Esophagus muscularis mucosa (tissue), 4 donors: ENCODE measurements around the gene SLC30A1. TPM values are rescaled to one million over a fixed set of nuclear protein-coding genes. Genes with fewer than 3 reads are reported as not detected.

Experiments used
- DNase-seq: peaks from one replicate; pipeline ENCODE4 v3.0.0-alpha.2; 2017; ENCODE audit errors: extremely low spot score
- H3K27ac ChIP-seq, 4 donors: fragments of 200-600 bp; sonication (generic); replicated peaks in 1 of 4; 1 replicate in 3 of 4; 2 replicates in 1 of 4; pipeline ENCODE4 v1.5.1; 2016 to 2019; ENCODE audit warnings: mild to moderate bottlenecking in 1 of 4
- H3K27me3 ChIP-seq, 4 donors: fragments of 200-600 bp; sonication (generic); one replicate each; pipeline versions ENCODE4 v1.5.1 to v1.6.0; 2016 to 2019
- H3K36me3 ChIP-seq, 4 donors: fragments of 200-600 bp; sonication (generic); one replicate each; pipeline ENCODE4 v1.5.1; 2016 to 2019
- H3K4me1 ChIP-seq, 4 donors: fragments of 200-600 bp; sonication (generic); one replicate each; pipeline ENCODE4 v1.5.1; 2016 to 2019
- H3K4me3 ChIP-seq, 4 donors: fragments of 200-600 bp; sonication (generic); 1 replicate in 2 of 4; 2 replicates in 2 of 4; pipeline ENCODE4 v1.5.1; 2016 to 2019; ENCODE audit warnings: mild to moderate bottlenecking in 4 of 4, moderate library complexity in 1 of 4
- H3K9me3 ChIP-seq, 4 donors: fragments of 200-600 bp; sonication (generic); 1 replicate in 3 of 4; 2 replicates in 1 of 4; pipeline ENCODE4 v1.5.1; 2016 to 2019
- CTCF ChIP-seq, 3 experiments: fragments of 200-600 bp in 2 of 3; fragments of 450-650 bp in 1 of 3; sonication (generic) in 2 of 3; IDR thresholded peaks; one replicate each; pipeline ENCODE4 v1.5.1; 2017 to 2019; ENCODE audit warnings: antibody characterized with exemption in 3 of 3, mild to moderate bottlenecking in 2 of 3, moderate library complexity in 1 of 3
- EP300 ChIP-seq: sonication (generic); formaldehyde crosslinking; IDR thresholded peaks from one replicate; pipeline ENCODE4 v1.6.1; 2017; ENCODE audit warnings: antibody characterized with exemption
- POLR2A ChIP-seq: fragments of 450-650 bp; IDR thresholded peaks from one replicate; pipeline ENCODE4 v1.6.1; 2017; ENCODE audit warnings: antibody characterized with exemption, moderate library complexity, mild to moderate bottlenecking, low read depth
- POLR2AphosphoS5 ChIP-seq, 2 donors: sonication (generic); formaldehyde crosslinking; IDR thresholded peaks; one replicate each; pipeline ENCODE4 v1.6.1; 2017; ENCODE audit warnings: antibody characterized with exemption in 2 of 2
- WGBS: methylation state at CpG from one replicate; pipeline ENCODE4 v1.1.5; 2018; 5-methylcytosine and 5-hydroxymethylcytosine counted together
- intact Hi-C: fragments of 100-400 bp; cut with DNase I; formaldehyde crosslinking; loops from one replicate; pipeline ENCODE4 v1.15.1; 2023
- total RNA-seq, 4 donors: library from RNA; depleted of rRNA; stranded (reverse); fragments of >200 nt; gene quantifications; one replicate each; pipeline versions ENCODE4 v1.1.0 to v1.2.1, GENCODE V29; 2016

SLC30A1 gene
- total RNA-seq, 4 donors from 2014 or later = 7.5 to 10.6 (median 10.2) TPM

DNA sequence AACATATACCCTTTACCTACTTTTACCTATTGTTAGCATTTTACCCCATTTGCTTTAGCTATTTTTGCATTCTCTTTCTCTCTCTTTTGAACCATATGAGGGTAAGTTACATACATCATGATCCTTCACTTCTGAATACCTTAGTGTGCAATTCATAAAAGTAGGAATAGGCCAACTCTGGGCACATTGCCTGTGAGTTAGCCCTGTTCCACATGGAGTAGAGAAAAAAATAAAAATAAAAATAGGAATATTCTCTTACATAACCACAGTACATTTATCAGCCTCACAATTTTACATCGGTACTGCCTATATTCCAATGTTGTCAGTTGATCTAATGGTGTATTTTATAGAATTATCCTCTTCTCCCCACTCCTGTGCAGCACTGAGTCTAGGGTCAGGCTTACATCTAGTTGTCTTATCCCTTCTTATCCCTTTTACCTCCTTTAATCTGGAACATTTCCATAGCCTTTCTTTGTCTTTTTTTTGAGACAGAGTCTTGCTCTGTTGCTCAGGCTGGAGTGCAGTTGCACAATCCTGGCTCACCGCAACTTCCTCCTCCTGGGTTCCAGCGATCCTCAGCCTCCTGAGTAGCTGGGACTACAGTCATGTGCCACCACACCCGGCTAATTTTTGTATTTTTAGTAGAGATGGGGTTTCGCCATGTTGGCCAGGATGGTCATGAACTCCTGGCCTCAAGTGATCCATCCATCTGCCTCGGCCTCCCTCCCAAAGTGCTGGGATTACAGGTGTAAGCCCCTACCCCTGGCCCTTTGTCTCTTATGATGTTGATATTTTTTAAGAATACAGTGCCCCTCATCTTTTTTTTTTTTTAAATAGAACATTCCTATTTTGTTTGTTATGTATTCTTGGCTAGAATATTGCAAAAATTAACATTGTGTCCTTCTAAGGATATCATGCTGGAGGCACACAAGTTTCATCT is 11.1 kb upstream of the SLC30A1 start:
- Histone ChIP-seq H3K4me1 (peaks cover 0 to 13% (median 4%) of the 10 kb centered on the region in 4 donors), H3K36me3 (no peaks in the 10 kb centered on the region), H3K9me3 (no peaks in the 10 kb centered on the region), H3K27ac (peak overlapping the region in 3 of 4 donors; percentile 8 to 22 (median 11)), H3K4me3 (no peak overlapping the region), H3K27me3 (no peaks in the 10 kb centered on the region)
- intact Hi-C loops = no loop called here
- peak; percentile 93 for DNase-seq
- TF ChIP-seq POLR2A (no peak), POLR2AphosphoS5 (IDR thresholded peaks at IDR 0.05) (peak; percentile 21 to 30)
- 75% methylated on average over 6 of the region's 6 CpGs for WGBS

DNA sequence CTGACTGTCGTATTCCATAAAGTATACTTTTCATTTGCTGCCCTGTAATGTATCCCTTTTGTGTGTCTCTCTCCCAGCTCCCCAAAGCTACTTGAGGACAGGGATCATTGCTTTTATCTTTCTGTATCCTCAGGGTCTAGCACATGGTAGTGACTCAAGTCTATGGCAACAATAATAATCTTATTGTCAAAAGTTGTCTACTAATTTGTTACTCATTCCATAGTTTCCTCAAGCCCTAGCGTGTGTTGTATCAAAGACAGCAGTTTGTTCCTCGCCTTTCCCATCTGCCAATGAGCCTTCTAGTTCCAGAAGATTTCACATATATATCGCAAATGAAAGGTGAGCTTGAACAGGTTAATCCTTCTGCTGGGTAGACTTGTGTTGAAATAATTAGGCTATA is 9.8 kb upstream of the SLC30A1 start:
- DNase-seq = no peak
- no peaks in the 10 kb centered on the region for H3K36me3 ChIP-seq
- no peak overlapping the region for H3K27ac ChIP-seq
- intact Hi-C loops = no loop called here
- no peaks in the 10 kb centered on the region for H3K27me3 ChIP-seq
- 98% methylated on average over 4 of the region's 4 CpGs for WGBS
- H3K9me3 ChIP-seq = no peaks in the 10 kb centered on the region
- TF ChIP-seq POLR2AphosphoS5 (IDR thresholded peaks at IDR 0.05) (no peak), EP300 (no peak), CTCF (IDR thresholded peaks at IDR 0.05) (no peak), POLR2A (no peak)
- H3K4me3 ChIP-seq = no peak overlapping the region
- peaks cover 0 to 13% (median 4%) of the 10 kb centered on the region in 4 donors for H3K4me1 ChIP-seq

- intact Hi-C loops = no loop called here
- TF ChIP-seq POLR2AphosphoS5 (IDR thresholded peaks at IDR 0.05) (no peak), EP300 (no peak), CTCF (IDR thresholded peaks at IDR 0.05) (no peak), POLR2A (no peak)
- Histone ChIP-seq H3K9me3 (no peaks in the 10 kb centered on the region), H3K4me1 (peaks cover 0 to 20% (median 8%) of the 10 kb centered on the region in 4 donors), H3K36me3 (no peaks in the 10 kb centered on the region), H3K27ac (no peak overlapping the region), H3K4me3 (no peak overlapping the region), H3K27me3 (no peaks in the 10 kb centered on the region)
- WGBS = 91% methylated on average over 2 of the region's 2 CpGs
- no peak for DNase-seq
These were observed 8.2 kb upstream of the SLC30A1 start for GRCh38 chr1:211587123-211587522.

- Histone ChIP-seq H3K4me3 (no peak overlapping the region), H3K9me3 (no peaks in the 10 kb centered on the region), H3K4me1 (peaks cover 0 to 23% (median 13%) of the 10 kb centered on the region in 4 donors), H3K27ac (no peak overlapping the region), H3K27me3 (no peaks in the 10 kb centered on the region), H3K36me3 (no peaks in the 10 kb centered on the region)
- DNase-seq = no peak
- 94% methylated on average over 4 of the region's 4 CpGs for WGBS
- TF ChIP-seq CTCF (IDR thresholded peaks at IDR 0.05) (no peak), POLR2A (no peak), POLR2AphosphoS5 (IDR thresholded peaks at IDR 0.05) (no peak), EP300 (no peak)
- intact Hi-C loops = no loop called here
These were observed 7.6 kb upstream of the SLC30A1 start for GRCh38 chr1:211586538-211586937.
